Heart left ventricle (tissue), 16 donors: ENCODE results near the gene TRIM29. TPM values are rescaled to one million over a fixed set of nuclear protein-coding genes. Genes with fewer than 3 reads are reported as not detected.

Experiments used
- ATAC-seq, 4 donors: fragments of 200-7000 bp; cut with Tn5 transposase; one replicate each; pipeline ENCODE4 v1.9.1; 2020 to 2022; ENCODE audit warnings: moderate library complexity in 4 of 4, mild to moderate bottlenecking in 3 of 4, moderate number of reproducible peaks in 1 of 4
- DNase-seq, 5 donors: peaks; one replicate each; pipeline ENCODE4 v3.0.0-alpha.2; 2020
- H3K27ac ChIP-seq, 12 donors: fragments of 200-600 bp; sonication (generic) in 4 of 12; one replicate each; pipeline versions ENCODE4 v1.5.0 to v1.8.0; 2016 to 2022; ENCODE audit warnings: mild to moderate bottlenecking in 2 of 12
- H3K27me3 ChIP-seq, 9 donors: fragments of 200-600 bp; sonication (generic) in 2 of 9; one replicate each; pipeline versions ENCODE4 v1.5.1 to v1.8.0; 2016 to 2022; ENCODE audit warnings: mild to moderate bottlenecking in 3 of 9
- H3K36me3 ChIP-seq, 9 donors: fragments of 200-600 bp; sonication (generic) in 2 of 9; one replicate each; pipeline versions ENCODE4 v1.5.0 to v1.8.0; 2018 to 2022; ENCODE audit warnings: mild to moderate bottlenecking in 2 of 9
- H3K4me1 ChIP-seq, 12 donors: fragments of 200-600 bp; sonication (generic) in 4 of 12; one replicate each; pipeline versions ENCODE4 v1.5.0 to v1.8.0; 2016 to 2022; ENCODE audit warnings: mild to moderate bottlenecking in 3 of 12
- H3K4me3 ChIP-seq, 12 donors: fragments of 200-600 bp; sonication (generic) in 4 of 12; one replicate each; pipeline versions ENCODE4 v1.5.0 to v1.8.0; 2017 to 2022; ENCODE audit warnings: mild to moderate bottlenecking in 9 of 12, moderate library complexity in 4 of 12
- H3K9me3 ChIP-seq, 12 donors: fragments of 200-600 bp; sonication (generic) in 4 of 12; one replicate each; pipeline versions ENCODE4 v1.5.0 to v1.8.0; 2016 to 2022; ENCODE audit warnings: mild to moderate bottlenecking in 1 of 12
- CTCF ChIP-seq, 12 donors: fragments of 200-600 bp; sonication (generic) in 4 of 12; IDR thresholded peaks; one replicate each; pipeline versions ENCODE4 v1.5.0 to v1.8.0; 2018 to 2022; ENCODE audit warnings: antibody characterized with exemption in 12 of 12, mild to moderate bottlenecking in 5 of 12
- POLR2A ChIP-seq, 2 donors: fragments of 450-650 bp; IDR thresholded peaks; one replicate each; pipeline ENCODE4 v1.6.1; 2017; ENCODE audit warnings: antibody characterized with exemption in 2 of 2, mild to moderate bottlenecking in 2 of 2, moderate library complexity in 2 of 2
- WGBS, 4 donors: extraction: QIAGEN DNeasy Blood & Tissue Kit in 2 of 4; methylation state at CpG; one replicate each; pipeline versions ENCODE4 v1.1.5 to v1.1.7; 2013 to 2018; 5-methylcytosine and 5-hydroxymethylcytosine counted together
- intact Hi-C, 10 donors: fragments of 100-400 bp; cut with DNase I; formaldehyde crosslinking; loops; one replicate each; pipeline versions ENCODE4 v1.11.1 to v1.14.2; 2022
- long read RNA-seq, 3 donors: library from polyadenylated mRNA; unstranded; transcript quantifications; one replicate each; pipeline ENCODE4 v2.0.0, GENCODE V29; 2020 to 2021
- polyA plus RNA-seq, 2 donors: library from polyadenylated mRNA; stranded (reverse); fragments of 200-250 nt; gene quantifications; one replicate each; pipeline ENCODE4 v1.2.3, GENCODE V29; 2013
- total RNA-seq, 9 donors: library from RNA; depleted of rRNA in 2 of 9; stranded (reverse); fragments of >200 nt in 2 of 9; fragmentation: NEBNext Ultra II Directional in 3 of 9; extraction: Animal tissue kit (Norgen Biotek cat#: 25700) in 3 of 9; gene quantifications; one replicate each; pipeline versions ENCODE4 v1.1.0 to v1.2.4, GENCODE V29; 2016 to 2023
- donor health status: ischemic (EF 13 %, LVEDD 7.1; RV severe dilation, severe dysfunction).
- donor health status: healthy with polysubstance abuse.
- donor health status: DM: no; HTN: yes; CAD: no.
- donor health status: DM: no; HTN: no; CAD: no.
- donor health status: ischemic (EF 25% LVEDD 6.9; RV normal size, moderate dysfunction).
- donor health status: ischemic (EF 25% LVEDD 5.7; RV mildly dilated, moderate dysfunction).
- donor health status: healthy.
- donor health status: DM: yes; HTN: yes; CAD: no.
- donor health status: ischemic (EF 35%, LVEDD 5.7; RV mildly dilated, moderate dysfunction).
- donor health status: nonischemic (EF 11% LVEDD 7.7; RV severe dilation, severe dysfunction).
- donor health status: DM: yes; HTN: yes; CAD: no.
- donor health status: PGD.
- donor health status: ischemic (EF 29% LVEDD 5.4; RV normal size, mild dysfunction).
- donor health status: nonischemic (EF 23%, LVEDD 6.1; RV moderate dilation, normal function).

Gene TRIM29
- total RNA-seq, result 1 to 10 TPM in 1 of 9 donors, under 1 TPM in 1, not detected in 7; 0.56 to 6.4 TPM
- polyA plus RNA-seq, result under 1 TPM in 1 of 2 donors, not detected in 1; 0.14 TPM
- long read RNA-seq, donor 1, result 0 reads
- long read RNA-seq, donor 2, result 0 reads
- long read RNA-seq, donor 3, result 0 reads

GRCh38 chr11:120137611-120138521 lies at the start of gene TRIM29:
Gene TRIM29, minus strand, starts transcription at chr11:120138113. Its CDS starts 82 bp downstream, at chr11:120138031.
- no peak within 1 kb of the TSS for H3K27ac ChIP-seq
- H3K4me1 ChIP-seq, result no peaks in the 10 kb centered on the region
- peak in 2 of 5 donors; percentile 2 to 12 for DNase-seq
- ATAC-seq, result no peak
- H3K4me3 ChIP-seq, result no peak within 1 kb of the TSS
- H3K27me3 ChIP-seq, result peaks cover 0 to 13% (median 0%) of the 10 kb centered on the region in 9 donors
- H3K9me3 ChIP-seq, result no peaks in the 10 kb centered on the region
- intact Hi-C loops, result no loop called here
- 78 to 85% (median 81%) methylated on average over 35 to 41 of the region's 41 CpGs for WGBS, 4 donors
- no peaks in the 10 kb centered on the region for H3K36me3 ChIP-seq
- TF ChIP-seq POLR2A (IDR thresholded peaks at IDR 0.05) (no peak), CTCF (IDR thresholded peaks at IDR 0.05) (no peak)

GRCh38 chr11:120186774-120187591 lies 49.1 kb upstream of the TRIM29 start:
- DNase-seq (peak in 4 of 5 donors; percentile 52 to 60 (median 56)), ATAC-seq (peak; percentile 13 to 24 (median 18))
- Histone ChIP-seq H3K27me3 (peaks cover 0 to 5% (median 0%) of the 10 kb centered on the region in 9 donors), H3K4me1 (peaks cover 0 to 61% (median 24%) of the 10 kb centered on the region in 12 donors), H3K4me3 (peak overlapping the region in 7 of 12 donors; percentile 13 to 43 (median 30)), H3K36me3 (no peaks in the 10 kb centered on the region), H3K27ac (peak overlapping the region; percentile 62 to 96 (median 81)), H3K9me3 (no peaks in the 10 kb centered on the region)
- intact Hi-C loops, result no loop called here
- 64 to 71% (median 68%) methylated on average over 17 of the region's 17 CpGs for WGBS, 4 donors
- TF ChIP-seq POLR2A (IDR thresholded peaks at IDR 0.05), result no peak
- no peak for TF ChIP-seq CTCF (IDR thresholded peaks at IDR 0.05)

GRCh38 chr11:120186456-120186773 lies 48.5 kb upstream of the TRIM29 start:
- no peak for ATAC-seq
- Histone ChIP-seq H3K36me3 (no peaks in the 10 kb centered on the region), H3K9me3 (no peaks in the 10 kb centered on the region), H3K27ac (peak overlapping the region; percentile 62 to 96 (median 81)), H3K27me3 (peaks cover 0 to 5% (median 0%) of the 10 kb centered on the region in 9 donors), H3K4me1 (peaks cover 0 to 66% (median 25%) of the 10 kb centered on the region in 12 donors), H3K4me3 (no peak overlapping the region)
- TF ChIP-seq CTCF (IDR thresholded peaks at IDR 0.05) (no peak), POLR2A (IDR thresholded peaks at IDR 0.05) (no peak)
- DNase-seq, result peak in 1 of 5 donors; percentile 14
- intact Hi-C loops, result no loop called here
